Measurements from ENCODE around the gene RARB.

The RARB gene

GRCh38 chr3:25473246-25473645 lies 45.2 kb downstream of the RARB start:
- DNase-seq = no peak

GRCh38 chr3:25474052-25474451 lies 46.0 kb downstream of the RARB start:
- DNase-seq = no peak

- no peak for DNase-seq
Observed at GRCh38 chr3:25476639-25477038, 48.6 kb downstream of the RARB start.

GRCh38 chr3:25478211-25478757 lies 50.2 kb downstream of the RARB start:
- DNase-seq = no peak

GRCh38 chr3:25478964-25479726 lies 51.1 kb downstream of the RARB start:
- DNase-seq = no peak

GRCh38 chr3:25479727-25480010 lies 51.6 kb downstream of the RARB start:
- no peak for DNase-seq

GRCh38 chr3:25480811-25481210 lies 52.7 kb downstream of the RARB start:
- DNase-seq = no peak

- DNase-seq = no peak
Observed at GRCh38 chr3:25481386-25481785, 53.3 kb downstream of the RARB start.

- DNase-seq = no peak
Observed at GRCh38 chr3:25483456-25483855, 55.4 kb downstream of the RARB start.

GRCh38 chr3:25485673-25486072 lies 57.6 kb downstream of the RARB start:
- no peak for DNase-seq

- no peak for DNase-seq
Observed at GRCh38 chr3:25486932-25487331, 58.9 kb downstream of the RARB start.

- no peak for DNase-seq
Observed at GRCh38 chr3:25489858-25490593, 62.0 kb downstream of the RARB start.

GRCh38 chr3:25493246-25493645 lies 65.2 kb downstream of the RARB start:
- no peak for DNase-seq

- DNase-seq = no peak
Observed at GRCh38 chr3:25493786-25494185, 65.7 kb downstream of the RARB start.

- no peak for DNase-seq
Observed at GRCh38 chr3:25495304-25495703, 67.2 kb downstream of the RARB start.

- DNase-seq = no peak
Observed at GRCh38 chr3:25495726-25496253, 67.7 kb downstream of the RARB start.

GRCh38 chr3:25497096-25497495 lies 69.0 kb downstream of the RARB start:
- DNase-seq = no peak

- DNase-seq = no peak
Observed at GRCh38 chr3:25500706-25501210, 72.7 kb downstream of the RARB start.

GRCh38 chr3:25502233-25502632 lies 74.2 kb downstream of the RARB start:
- no peak for DNase-seq

- DNase-seq = no peak
Observed at GRCh38 chr3:25503898-25504301, 75.8 kb downstream of the RARB start.

GRCh38 chr3:25505581-25505980 lies 77.5 kb downstream of the RARB start:
- DNase-seq = no peak

- no peak for DNase-seq
Observed at GRCh38 chr3:25507811-25508210, 79.7 kb downstream of the RARB start.

- no peak for DNase-seq
Observed at GRCh38 chr3:25508433-25508832, 80.4 kb downstream of the RARB start.

- DNase-seq = no peak
Observed at GRCh38 chr3:25508901-25509300, 80.8 kb downstream of the RARB start.
